Mesenchymal stem cell (in vitro differentiated cells and primary cell): Measurements from ENCODE around the gene FA2H.

Source experiments
- DNase-seq: peaks from one replicate; pipeline ENCODE4 v3.0.0-alpha.2; 2013
- H2AFZ ChIP-seq: one replicate; pipeline ENCODE4 v1.6.1; 2013; ENCODE audit warnings: low read depth, mild to moderate bottlenecking, control low read depth, inconsistent platforms, low read length, moderate library complexity
- H2AK5ac ChIP-seq: 2 replicates; pipeline ENCODE4 v1.6.1; 2013; ENCODE audit warnings: low read length, moderate library complexity, mild to moderate bottlenecking, inconsistent platforms; ENCODE audit not compliant: severe bottlenecking
- H2BK120ac ChIP-seq: one replicate; pipeline ENCODE4 v1.6.1; 2013; ENCODE audit warnings: low read depth, mild to moderate bottlenecking, inconsistent platforms, low read length, moderate library complexity
- H2BK12ac ChIP-seq, 2 experiments: one replicate each; pipeline ENCODE4 v1.6.1; 2013; ENCODE audit warnings: inconsistent platforms in 2 of 2, low read length in 2 of 2, mild to moderate bottlenecking in 2 of 2, moderate library complexity in 2 of 2, control low read depth in 1 of 2
- H2BK15ac ChIP-seq: one replicate; pipeline ENCODE4 v1.6.1; 2013; ENCODE audit warnings: mild to moderate bottlenecking, low read depth, inconsistent platforms; ENCODE audit not compliant: poor library complexity, severe bottlenecking
- H2BK5ac ChIP-seq: 2 replicates; pipeline ENCODE4 v1.6.1; 2013; ENCODE audit warnings: low read depth, mild to moderate bottlenecking, low read length, control low read depth, inconsistent platforms; ENCODE audit not compliant: poor library complexity, severe bottlenecking
- H3K14ac ChIP-seq, 2 experiments: one replicate each; pipeline ENCODE4 v1.6.1; 2013; ENCODE audit warnings: inconsistent platforms in 2 of 2, low read length in 2 of 2, control low read depth in 1 of 2, mild to moderate bottlenecking in 1 of 2, moderate library complexity in 1 of 2
- H3K18ac ChIP-seq, 2 experiments: one replicate each; pipeline ENCODE4 v1.6.1; 2013; ENCODE audit warnings: inconsistent platforms in 2 of 2, low read length in 2 of 2, control low read depth in 1 of 2, low read depth in 1 of 2, mild to moderate bottlenecking in 1 of 2
- H3K23ac ChIP-seq, 2 experiments: one replicate each; pipeline ENCODE4 v1.6.1; 2013; ENCODE audit warnings: inconsistent platforms in 2 of 2, low read length in 2 of 2, mild to moderate bottlenecking in 2 of 2, moderate library complexity in 2 of 2, control low read depth in 1 of 2
- H3K27ac ChIP-seq: 2 replicates; pipeline ENCODE4 v1.5.1; 2013; ENCODE audit warnings: mild to moderate bottlenecking, moderate library complexity, low read length, control low read depth, inconsistent platforms; ENCODE audit not compliant: poor library complexity, severe bottlenecking
- H3K27me3 ChIP-seq, 2 experiments: 2 replicates each; pipeline versions ENCODE4 v1.6.1 to v1.7.0; 2013; ENCODE audit warnings: low read length in 2 of 2, mild to moderate bottlenecking in 2 of 2, moderate library complexity in 2 of 2, control low read depth in 1 of 2, inconsistent platforms in 1 of 2; ENCODE audit not compliant: control insufficient read depth in 1 of 2, insufficient read depth in 1 of 2
- H3K36me3 ChIP-seq, 2 experiments: 2 replicates each; pipeline versions ENCODE4 v1.6.1 to v1.7.0; 2013; ENCODE audit warnings: low read length in 2 of 2, control low read depth in 1 of 2, inconsistent platforms in 1 of 2, low read depth in 1 of 2, mild to moderate bottlenecking in 1 of 2; ENCODE audit not compliant: insufficient read depth in 2 of 2, control insufficient read depth in 1 of 2
- H3K4ac ChIP-seq, 2 experiments: one replicate each; pipeline ENCODE4 v1.6.1; 2013; ENCODE audit warnings: inconsistent platforms in 2 of 2, low read length in 2 of 2, mild to moderate bottlenecking in 2 of 2, moderate library complexity in 2 of 2, control low read depth in 1 of 2, low read depth in 1 of 2
- H3K4me1 ChIP-seq: 2 replicates; pipeline ENCODE4 v1.6.1; 2013; ENCODE audit warnings: low read depth, low read length, control low read depth; ENCODE audit not compliant: control insufficient read depth, insufficient read depth
- H3K4me2 ChIP-seq: 2 replicates; pipeline ENCODE4 v1.6.1; 2013; ENCODE audit warnings: low read length, mild to moderate bottlenecking, inconsistent platforms; ENCODE audit not compliant: poor library complexity, severe bottlenecking
- H3K4me3 ChIP-seq, 2 experiments: 2 replicates each; pipeline versions ENCODE4 v1.5.1 to v1.7.0; 2013; ENCODE audit warnings: low read length in 2 of 2, mild to moderate bottlenecking in 2 of 2, control low read depth in 1 of 2, low read depth in 1 of 2; ENCODE audit not compliant: insufficient read depth in 1 of 2
- H3K79me1 ChIP-seq: replicated peaks from 2 replicates; pipeline ENCODE4 v1.6.1; 2013; ENCODE audit warnings: mild to moderate bottlenecking, control low read depth, low read length, inconsistent platforms; ENCODE audit not compliant: poor library complexity, severe bottlenecking
- H3K9ac ChIP-seq: 2 replicates; pipeline ENCODE4 v1.7.0; 2013; ENCODE audit warnings: mild to moderate bottlenecking, low read length, moderate library complexity
- H3K9me3 ChIP-seq: 2 replicates; pipeline ENCODE4 v1.7.0; 2013; ENCODE audit warnings: mild to moderate bottlenecking, low read length; ENCODE audit not compliant: control insufficient read depth
- H4K8ac ChIP-seq: one replicate; pipeline ENCODE4 v1.6.1; 2013; ENCODE audit warnings: inconsistent platforms, mild to moderate bottlenecking, low read length, moderate library complexity
- H4K91ac ChIP-seq: one replicate; pipeline ENCODE4 v1.6.1; 2013; ENCODE audit warnings: mild to moderate bottlenecking, low read length, inconsistent platforms
- WGBS: methylation state at CpG from one replicate; pipeline ENCODE4 v1.1.7; 2013; ENCODE audit warnings: mixed read lengths; 5-methylcytosine and 5-hydroxymethylcytosine counted together

The FA2H gene

DNA sequence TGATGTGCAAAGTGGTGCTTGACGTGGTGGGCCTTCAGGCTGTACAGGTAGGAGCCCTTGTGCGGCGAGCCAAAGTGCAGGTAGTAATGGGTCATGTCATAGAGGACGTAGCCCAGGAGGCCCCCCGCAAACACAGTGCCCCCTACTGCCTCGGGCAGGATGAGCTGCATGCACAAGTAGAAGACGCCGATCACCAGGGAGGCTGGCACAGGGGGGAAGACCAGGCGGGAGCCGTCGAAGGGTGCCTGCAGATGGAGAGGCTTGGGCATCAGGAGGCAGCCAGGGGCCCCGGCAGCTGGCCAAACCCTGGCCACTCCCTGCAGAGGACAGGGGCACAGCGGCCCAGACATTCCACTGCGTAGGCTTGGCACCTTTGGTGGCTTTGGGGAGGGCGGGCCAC lies 58.3 kb downstream of the FA2H start:
- no peaks in the 10 kb centered on the region for H3K79me1 ChIP-seq
- no peak for DNase-seq
- no peak overlapping the region for H3K14ac ChIP-seq
- H2BK12ac ChIP-seq: no peak overlapping the region
- H3K36me3 ChIP-seq: no peaks in the 10 kb centered on the region
- H2BK120ac ChIP-seq: no peak overlapping the region
- H2AK5ac ChIP-seq: no peak overlapping the region
- H3K4ac ChIP-seq: no peak overlapping the region
- H3K9me3 ChIP-seq: no peaks in the 10 kb centered on the region
- no peak overlapping the region for H4K91ac ChIP-seq
- H2BK5ac ChIP-seq: no peak overlapping the region
- peaks cover 8 to 56% of the 10 kb centered on the region in 2 experiments for H3K27me3 ChIP-seq
- H3K4me3 ChIP-seq: no peak overlapping the region
- H3K4me2 ChIP-seq: no peak overlapping the region
- no peak overlapping the region for H2BK15ac ChIP-seq
- no peak overlapping the region for H3K27ac ChIP-seq
- H3K23ac ChIP-seq: no peak overlapping the region
- no peak overlapping the region for H4K8ac ChIP-seq
- no peak overlapping the region for H3K18ac ChIP-seq
- no peak overlapping the region for H3K9ac ChIP-seq
- 87% methylated on average over 15 of the region's 15 CpGs for WGBS
- H2AFZ ChIP-seq: no peak overlapping the region
- H3K4me1 ChIP-seq: no peaks in the 10 kb centered on the region

DNA sequence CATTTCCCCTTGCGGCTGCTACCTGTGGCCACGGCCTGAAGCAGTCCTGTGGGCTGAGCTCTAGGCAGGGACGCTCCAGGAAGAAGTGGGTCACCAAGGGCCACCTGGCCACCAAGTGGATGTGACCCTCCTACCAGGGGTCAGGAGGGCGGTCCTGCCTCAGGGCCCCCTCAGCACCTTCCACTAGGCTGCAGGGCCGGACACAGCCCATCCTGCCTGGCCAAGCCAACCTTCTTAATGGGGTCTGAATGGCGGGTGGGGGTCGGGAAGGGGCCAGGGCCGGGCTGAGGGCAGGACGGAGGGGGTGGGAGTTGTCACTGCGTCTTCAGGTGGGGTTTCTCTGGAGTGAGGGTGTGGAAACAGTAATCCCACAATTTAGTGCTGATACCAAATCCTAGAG lies 60.7 kb downstream of the FA2H start:
- Histone ChIP-seq H4K8ac (no peak overlapping the region), H2AK5ac (no peak overlapping the region), H2BK120ac (no peak overlapping the region), H2AFZ (no peak overlapping the region), H3K9ac (no peak overlapping the region), H3K4me2 (no peak overlapping the region), H3K18ac (no peak overlapping the region), H3K14ac (no peak overlapping the region), H2BK12ac (no peak overlapping the region), H3K27ac (no peak overlapping the region), H4K91ac (no peak overlapping the region), H3K79me1 (no peaks in the 10 kb centered on the region), H3K36me3 (no peaks in the 10 kb centered on the region), H3K4me3 (no peak overlapping the region), H2BK15ac (no peak overlapping the region), H3K4ac (no peak overlapping the region), H2BK5ac (no peak overlapping the region), H3K4me1 (no peaks in the 10 kb centered on the region), H3K9me3 (no peaks in the 10 kb centered on the region), H3K23ac (no peak overlapping the region), H3K27me3 (peaks cover 5 to 40% of the 10 kb centered on the region in 2 experiments)
- 75% methylated on average over 10 of the region's 10 CpGs for WGBS
- no peak for DNase-seq

DNA sequence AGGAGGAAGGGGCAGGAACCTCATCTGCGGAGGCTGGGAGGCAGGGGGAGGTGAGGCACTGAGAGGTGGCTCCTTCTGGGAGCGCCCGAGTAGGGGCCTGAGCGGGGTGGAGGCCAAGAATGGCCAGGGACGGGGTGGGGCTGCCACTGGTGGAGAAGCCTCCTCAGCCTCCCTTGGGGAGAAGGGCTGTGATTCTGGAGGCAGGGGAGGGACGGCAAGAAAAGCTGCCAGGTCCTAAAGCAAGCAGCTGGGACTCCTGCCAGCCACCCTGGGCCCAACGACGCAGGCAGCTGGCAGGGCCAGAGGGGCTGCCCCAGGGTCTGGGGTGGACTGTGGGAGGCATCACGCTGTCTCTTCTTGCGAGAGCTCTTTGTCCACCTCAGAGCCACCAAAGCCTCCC lies 61.3 kb downstream of the FA2H start:
- H3K14ac ChIP-seq: no peak overlapping the region
- H3K9me3 ChIP-seq: no peaks in the 10 kb centered on the region
- no peak overlapping the region for H3K18ac ChIP-seq
- H3K4ac ChIP-seq: no peak overlapping the region
- no peak overlapping the region for H4K8ac ChIP-seq
- H3K23ac ChIP-seq: no peak overlapping the region
- H3K27me3 ChIP-seq: peaks cover 7 to 38% of the 10 kb centered on the region in 2 experiments
- no peak overlapping the region for H2AFZ ChIP-seq
- H2AK5ac ChIP-seq: no peak overlapping the region
- H4K91ac ChIP-seq: no peak overlapping the region
- H3K4me2 ChIP-seq: no peak overlapping the region
- no peaks in the 10 kb centered on the region for H3K79me1 ChIP-seq
- DNase-seq: no peak
- no peak overlapping the region for H2BK15ac ChIP-seq
- H3K36me3 ChIP-seq: no peaks in the 10 kb centered on the region
- H3K4me3 ChIP-seq: no peak overlapping the region
- WGBS: 94% methylated on average over 10 of the region's 10 CpGs
- H3K4me1 ChIP-seq: no peaks in the 10 kb centered on the region
- no peak overlapping the region for H2BK5ac ChIP-seq
- no peak overlapping the region for H2BK12ac ChIP-seq
- no peak overlapping the region for H3K27ac ChIP-seq
- H3K9ac ChIP-seq: no peak overlapping the region
- H2BK120ac ChIP-seq: no peak overlapping the region

DNA sequence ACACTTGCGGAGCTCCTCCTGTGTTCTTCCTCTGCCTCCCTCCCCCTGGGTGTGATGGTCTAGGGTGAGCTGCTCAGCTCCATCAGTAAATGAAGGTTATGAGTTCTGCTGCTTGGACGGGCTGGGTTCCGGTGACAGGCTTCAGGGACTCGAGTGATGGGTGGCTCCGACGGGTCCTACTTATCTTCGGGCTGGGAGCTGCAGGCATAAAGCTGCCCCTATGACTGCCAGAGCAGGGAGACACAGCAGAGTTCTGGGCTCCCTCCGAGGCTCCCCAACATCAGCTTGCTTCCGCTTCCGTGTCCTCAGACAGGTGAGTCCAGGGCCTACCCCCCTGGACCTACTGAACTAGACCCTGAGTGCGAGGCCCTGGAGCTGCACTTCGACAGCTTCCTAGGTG lies 62.7 kb downstream of the FA2H start:
- Histone ChIP-seq H4K91ac (no peak overlapping the region), H2BK120ac (no peak overlapping the region), H3K14ac (no peak overlapping the region), H3K23ac (peak overlapping the region in 1 of 2 experiments; percentile 61), H3K79me1 (no peaks in the 10 kb centered on the region), H4K8ac (no peak overlapping the region), H3K18ac (no peak overlapping the region), H2BK12ac (no peak overlapping the region), H3K4me2 (no peak overlapping the region), H3K36me3 (no peaks in the 10 kb centered on the region), H3K4ac (no peak overlapping the region), H2BK15ac (no peak overlapping the region), H3K4me1 (no peaks in the 10 kb centered on the region), H2AFZ (no peak overlapping the region), H3K9me3 (no peaks in the 10 kb centered on the region), H2BK5ac (no peak overlapping the region), H3K27ac (no peak overlapping the region), H3K9ac (no peak overlapping the region), H3K27me3 (peaks cover 12 to 28% of the 10 kb centered on the region in 2 experiments), H3K4me3 (no peak overlapping the region), H2AK5ac (no peak overlapping the region)
- no peak for DNase-seq
- 91% methylated on average over 12 of the region's 12 CpGs for WGBS
